Activated CD8-positive, alpha-beta memory T cell treated with anti-CD3 and anti-CD28 coated beads, Interleukin-2, amount 50 U/mL, for 1 hour (primary cell): ENCODE measurements around the gene TMPRSS11F.

Source experiments
- DNase-seq: peaks from one replicate; pipeline ENCODE4 v3.0.0-alpha.2; 2020; ENCODE audit errors: extremely low read depth

The TMPRSS11F gene

GRCh38 chr4:68077737-68078136 is 51.9 kb downstream of the TMPRSS11F start:
- DNase-seq, result no peak

GRCh38 chr4:68077301-68077700 is 52.4 kb downstream of the TMPRSS11F start:
- no peak for DNase-seq

- DNase-seq, result no peak
Measured at GRCh38 chr4:68076194-68076593, 53.5 kb downstream of the TMPRSS11F start.

- no peak for DNase-seq
Measured at GRCh38 chr4:68074397-68074796, 55.3 kb downstream of the TMPRSS11F start.

- no peak for DNase-seq
Measured at GRCh38 chr4:68070302-68070701, 59.4 kb downstream of the TMPRSS11F start.

GRCh38 chr4:68062501-68062900 is 67.2 kb downstream of the TMPRSS11F start:
- DNase-seq, result no peak

- DNase-seq, result no peak
Measured at GRCh38 chr4:68038272-68038671, 91.4 kb downstream of the TMPRSS11F start.

GRCh38 chr4:68021185-68021584 is 108.5 kb downstream of the TMPRSS11F start:
- no peak for DNase-seq

GRCh38 chr4:68011684-68012083 is 118.0 kb downstream of the TMPRSS11F start:
- DNase-seq, result no peak
